HG03025 (cell line): Measurements from ENCODE around the gene MPRIP.
"Not testable (repeated sequence)": the region's sequence is repeated elsewhere in the genome, so short reads cannot be mapped to it uniquely, and the experiment has no call there.

Source experiments
- ATAC-seq: cut with Tn5 transposase; IDR thresholded peaks from one replicate; pipeline ENCODE4 v1.9.1; 2021; ENCODE audit warnings: mild to moderate bottlenecking, moderate library complexity; ENCODE audit not compliant: unreplicated experiment, low FRiP score

MPRIP gene

DNA sequence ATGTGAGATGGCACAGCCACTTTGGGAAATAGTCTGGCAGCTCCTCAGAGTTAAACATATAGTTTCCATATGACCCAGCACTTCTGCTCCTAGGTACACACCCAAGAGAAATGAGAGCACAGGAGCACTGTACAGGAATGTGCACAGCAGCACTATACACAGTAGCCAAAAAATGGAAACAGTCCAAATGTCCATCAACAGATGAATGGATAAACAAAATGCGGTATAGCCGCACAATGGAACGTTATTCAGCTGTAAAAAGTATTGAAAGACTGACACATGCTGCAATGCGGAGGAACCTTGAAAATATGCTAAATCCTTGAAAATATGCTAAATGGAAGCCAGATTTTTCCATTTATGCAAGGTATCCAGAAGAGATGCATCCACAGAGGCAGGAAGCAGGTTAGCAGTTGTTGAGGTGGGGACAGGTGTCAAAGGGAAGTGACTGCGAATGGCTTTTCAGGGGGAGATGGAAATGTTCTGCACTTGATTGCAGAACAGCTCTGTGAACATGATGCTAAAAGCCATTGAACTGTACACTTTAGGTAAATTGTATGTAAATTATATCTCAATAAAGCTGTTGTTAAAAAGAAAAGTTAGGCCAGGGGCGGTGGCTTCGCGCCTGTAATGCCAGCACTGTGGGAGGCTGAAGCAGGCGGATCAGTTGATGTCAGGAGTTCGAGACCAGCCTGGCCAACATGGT is 80.7 kb downstream of the MPRIP start:
- ATAC-seq: no peak

GRCh38 chr17:17124341-17124740 is 82.1 kb downstream of the MPRIP start:
- no peak for ATAC-seq

GRCh38 chr17:17125136-17126084 is 83.2 kb downstream of the MPRIP start:
- no peak for ATAC-seq

- no peak for ATAC-seq
These were observed 84.2 kb downstream of the MPRIP start for GRCh38 chr17:17126131-17127110.

- no peak for ATAC-seq
These were observed 84.9 kb downstream of the MPRIP start for GRCh38 chr17:17127156-17127555.

DNA sequence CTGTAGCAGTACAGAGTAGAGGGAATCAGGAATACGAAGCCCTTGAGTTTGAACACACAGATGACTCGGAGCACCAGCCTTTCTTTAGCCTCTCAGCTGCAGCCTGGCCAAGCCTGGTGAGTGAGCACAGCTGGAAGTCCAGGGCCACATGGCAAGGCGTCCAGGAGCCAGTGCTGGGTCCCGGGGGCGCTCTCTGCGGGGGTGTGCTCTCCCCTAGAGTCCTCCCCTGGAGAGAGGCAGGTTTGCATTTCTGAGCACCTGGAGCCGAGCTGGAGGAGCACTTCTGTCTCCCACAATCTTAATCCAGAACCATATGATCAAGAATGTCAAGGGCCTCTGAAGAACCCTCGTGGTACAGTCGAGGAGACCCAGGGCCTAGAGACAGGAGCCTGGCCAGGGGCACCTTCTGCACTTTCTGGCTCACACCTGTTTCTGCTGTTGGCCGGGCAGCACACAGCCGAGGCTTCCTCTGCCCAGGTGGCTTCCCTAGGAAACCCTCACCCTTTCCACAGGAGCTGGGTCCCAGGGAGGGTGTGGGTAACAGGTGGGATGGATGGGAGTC is 85.6 kb downstream of the MPRIP start:
- no peak for ATAC-seq

DNA sequence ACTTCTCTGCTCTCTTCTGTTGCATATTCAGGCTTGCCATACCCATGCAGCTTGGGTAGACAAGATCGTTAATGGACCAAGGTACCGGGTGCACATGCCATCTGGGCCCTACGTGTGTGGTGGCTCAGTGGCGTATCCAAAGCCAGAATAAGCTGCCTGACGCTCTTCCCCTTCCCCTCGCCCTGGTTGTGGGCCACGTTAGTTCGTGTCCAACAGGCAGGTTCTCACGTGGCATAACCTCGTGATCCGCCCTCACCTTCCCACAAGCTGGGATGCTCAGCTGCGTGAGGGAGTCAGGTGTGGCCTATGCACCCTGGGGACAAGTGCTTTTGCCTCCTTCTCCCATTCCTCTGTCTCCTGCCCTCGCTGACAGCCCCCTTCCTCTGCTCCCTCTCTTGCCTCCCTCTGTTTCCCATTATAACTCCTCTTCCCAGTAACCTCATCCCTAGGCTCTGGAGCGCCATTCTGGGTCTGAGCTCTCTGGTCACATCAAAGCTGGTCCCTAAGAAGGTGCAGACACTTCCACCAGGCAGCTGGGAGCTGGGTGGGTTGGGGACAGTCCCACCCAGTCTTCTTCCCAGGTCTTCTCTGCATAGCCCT is 86.3 kb downstream of the MPRIP start:
- no peak for ATAC-seq

- no peak for ATAC-seq
These were observed 87.2 kb downstream of the MPRIP start for GRCh38 chr17:17129466-17129865.

- no peak for ATAC-seq
These were observed 88.0 kb downstream of the MPRIP start for GRCh38 chr17:17130077-17130844.

- ATAC-seq: no peak
These were observed 89.6 kb downstream of the MPRIP start for GRCh38 chr17:17131839-17132238.

GRCh38 chr17:17132746-17133145 is 90.5 kb downstream of the MPRIP start:
- no peak for ATAC-seq

GRCh38 chr17:17134051-17134956 is 92.0 kb downstream of the MPRIP start:
- ATAC-seq: no peak

GRCh38 chr17:17134957-17135333 is 92.7 kb downstream of the MPRIP start:
- ATAC-seq: no peak

- not testable (repeated sequence) for ATAC-seq
These were observed 94.0 kb downstream of the MPRIP start for GRCh38 chr17:17136221-17136620.

DNA sequence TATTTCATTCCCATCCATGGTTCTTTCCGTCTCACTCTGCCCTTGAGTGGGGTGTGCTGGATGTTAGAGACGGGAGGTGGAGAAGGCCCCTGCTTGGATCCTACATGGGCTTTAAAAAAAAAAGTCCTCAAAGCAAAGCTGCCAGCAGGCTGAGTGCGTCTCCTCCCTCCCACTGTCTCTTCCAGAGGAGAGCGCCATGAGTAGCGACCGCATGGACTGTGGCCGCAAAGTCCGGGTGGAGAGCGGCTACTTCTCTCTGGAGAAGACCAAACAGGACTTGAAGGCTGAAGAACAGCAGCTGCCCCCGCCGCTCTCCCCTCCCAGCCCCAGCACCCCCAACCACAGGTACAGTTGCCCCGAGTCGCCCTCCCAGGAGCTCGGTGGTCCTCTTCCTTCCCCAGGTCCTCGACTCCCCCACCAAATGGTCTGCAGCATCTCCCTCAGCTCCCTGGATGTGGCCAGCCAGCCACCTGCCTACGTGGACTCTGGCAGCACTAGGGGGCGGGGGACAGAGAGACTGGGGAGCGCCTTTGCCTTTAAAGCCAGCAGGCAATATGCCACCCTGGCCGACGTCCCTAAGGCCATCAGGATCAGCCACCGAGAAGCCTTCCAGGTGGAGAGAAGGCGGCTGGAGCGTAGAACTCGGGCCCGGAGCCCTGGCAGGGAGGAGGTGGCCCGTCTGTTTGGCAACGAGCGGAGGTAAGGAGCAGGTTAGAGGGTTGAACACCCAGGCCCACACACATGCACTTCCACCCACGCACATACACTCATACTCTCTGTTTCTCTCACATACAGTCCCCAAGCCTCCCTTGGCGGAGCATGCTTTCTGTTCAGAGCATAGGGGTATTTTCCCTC is 95.7 kb downstream of the MPRIP start:
- ATAC-seq: no peak

DNA sequence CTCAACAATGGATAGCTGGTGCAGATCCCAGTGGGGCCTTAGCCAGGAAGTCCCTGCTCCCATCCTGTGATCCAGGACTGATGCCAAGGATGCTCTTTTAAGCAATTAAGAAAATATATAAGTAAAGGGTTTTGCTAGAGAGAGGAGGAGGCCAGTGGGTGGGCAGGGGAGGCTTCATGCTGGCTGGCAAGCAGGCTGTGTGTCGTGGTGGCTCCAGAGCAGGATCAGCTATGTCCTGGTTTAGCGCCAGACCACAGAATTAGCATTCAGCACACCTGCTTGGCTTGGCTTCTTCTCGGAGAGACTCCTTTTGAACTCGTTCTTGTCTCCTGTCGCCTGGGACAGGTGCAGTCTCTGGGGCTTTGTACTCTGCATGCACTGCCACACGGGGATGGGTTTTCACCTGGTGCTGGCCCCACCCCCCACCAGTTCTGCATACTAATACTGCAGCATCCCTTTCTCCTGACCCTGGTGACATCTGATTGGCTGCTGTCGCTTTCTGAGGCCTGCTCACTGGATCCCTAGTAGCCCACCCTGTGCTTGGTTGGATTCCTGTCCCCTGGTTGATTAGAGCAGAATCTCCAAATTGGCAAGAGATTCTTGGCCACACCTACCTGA is 97.8 kb downstream of the MPRIP start:
- no peak for ATAC-seq

DNA sequence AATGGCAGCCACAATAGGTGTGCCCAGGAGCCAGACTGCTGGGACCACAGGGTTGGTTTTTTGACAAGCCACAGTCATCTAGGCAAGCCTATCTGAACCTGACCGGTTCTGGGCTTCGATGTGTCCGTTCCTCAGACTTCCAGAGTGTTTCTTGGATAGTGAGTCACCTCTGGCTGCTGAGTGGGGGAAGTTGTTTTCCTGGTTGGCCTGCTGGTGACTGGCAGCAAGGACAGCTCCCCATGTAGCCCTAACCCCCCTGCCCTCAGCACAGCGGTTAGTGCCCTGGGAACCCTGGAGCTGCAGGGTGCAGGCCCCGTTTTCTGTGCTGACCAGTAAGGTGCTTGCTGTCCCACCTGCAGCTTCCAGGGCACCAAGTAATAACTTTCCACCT is 98.3 kb downstream of the MPRIP start:
- no peak for ATAC-seq
